ENCODE measurements around the gene GPN3. TPM values are rescaled to one million over a fixed set of nuclear protein-coding genes. Genes with fewer than 3 reads are reported as not detected.
A peak's percentile ranks its signal among the peaks of the same experiment; 100 is the strongest.

GPN3 gene
- 10 to 100 TPM in 1 of 3 donors, 1 to 10 TPM in 2; 4.7 to 10.4 (median 6.1) TPM for total RNA-seq
- 13.1 TPM for total RNA-seq (2013)

DNA sequence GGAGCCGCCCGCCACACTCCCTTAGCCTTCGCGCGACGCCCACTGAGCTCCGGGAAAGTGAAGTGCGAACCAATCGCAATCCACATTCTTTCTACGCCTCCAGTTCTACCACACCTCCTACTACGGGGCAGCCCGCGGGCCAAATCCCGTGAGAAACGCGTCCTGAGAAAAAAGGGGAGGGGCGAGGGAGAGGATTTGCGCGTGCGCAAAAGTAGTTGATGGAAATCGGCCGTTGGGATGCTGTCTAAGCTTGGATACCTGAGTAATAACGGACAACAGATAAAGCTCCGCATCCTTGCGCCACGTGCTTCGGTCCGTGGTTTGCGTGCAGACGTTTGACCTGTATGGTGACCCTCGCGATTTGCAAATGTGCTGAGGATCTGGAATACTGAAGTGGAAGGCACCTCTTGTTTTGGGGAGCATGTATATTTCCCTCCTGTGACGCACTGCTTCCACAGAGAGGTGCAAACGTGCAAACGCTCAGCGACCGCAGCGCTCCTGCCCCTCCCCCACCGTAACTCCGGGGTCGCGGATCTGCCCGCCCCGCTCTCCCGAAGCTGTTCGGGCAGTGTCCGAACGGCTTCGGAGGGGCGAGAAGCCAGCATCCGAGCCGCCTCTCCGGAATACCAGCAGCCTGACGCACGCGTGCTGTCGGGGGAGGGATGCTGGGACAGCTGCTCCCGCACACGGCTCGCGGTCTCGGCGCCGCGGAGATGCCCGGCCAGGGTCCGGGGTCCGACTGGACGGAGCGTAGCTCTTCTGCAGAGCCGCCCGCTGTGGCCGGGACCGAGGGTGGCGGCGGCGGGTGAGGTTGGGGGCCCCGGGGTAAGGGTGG, at the start of gene GPN3, which contains the start of gene FAM216A:
GPN3 (minus strand) TSS at position 44 of the 835 bp plus-strand sequence. CDS start 54 bp downstream, outside the sequence.
FAM216A (plus strand) TSS at position 632 of the 835 bp plus-strand sequence; CDS start at position 663, 31 bp downstream.
- H3K36me3 Mint-ChIP-seq: no peaks in the 10 kb centered on the region
- TF ChIP-seq, protein P1, sequence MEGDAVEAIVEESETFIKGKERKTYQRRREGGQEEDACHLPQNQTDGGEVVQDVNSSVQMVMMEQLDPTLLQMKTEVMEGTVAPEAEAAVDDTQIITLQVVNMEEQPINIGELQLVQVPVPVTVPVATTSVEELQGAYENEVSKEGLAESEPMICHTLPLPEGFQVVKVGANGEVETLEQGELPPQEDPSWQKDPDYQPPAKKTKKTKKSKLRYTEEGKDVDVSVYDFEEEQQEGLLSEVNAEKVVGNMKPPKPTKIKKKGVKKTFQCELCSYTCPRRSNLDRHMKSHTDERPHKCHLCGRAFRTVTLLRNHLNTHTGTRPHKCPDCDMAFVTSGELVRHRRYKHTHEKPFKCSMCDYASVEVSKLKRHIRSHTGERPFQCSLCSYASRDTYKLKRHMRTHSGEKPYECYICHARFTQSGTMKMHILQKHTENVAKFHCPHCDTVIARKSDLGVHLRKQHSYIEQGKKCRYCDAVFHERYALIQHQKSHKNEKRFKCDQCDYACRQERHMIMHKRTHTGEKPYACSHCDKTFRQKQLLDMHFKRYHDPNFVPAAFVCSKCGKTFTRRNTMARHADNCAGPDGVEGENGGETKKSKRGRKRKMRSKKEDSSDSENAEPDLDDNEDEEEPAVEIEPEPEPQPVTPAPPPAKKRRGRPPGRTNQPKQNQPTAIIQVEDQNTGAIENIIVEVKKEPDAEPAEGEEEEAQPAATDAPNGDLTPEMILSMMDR (IDR thresholded peaks at IDR 0.05): no peak
- no peaks in the 10 kb centered on the region for H3K27me3 Mint-ChIP-seq (ENCODE audit: low read depth in 2 of 2)
- Histone ChIP-seq H3K4me1 (ENCODE audit: control insufficient read depth, insufficient read depth, low read length) (peaks cover 21% of the 10 kb centered on the region), H3K27ac (ENCODE audit: low read length) (peak within 1 kb of the TSS; percentile 81), H3K27me3 (ENCODE audit: control insufficient read depth, insufficient read depth, low read length) (no peaks in the 10 kb centered on the region), H3K9me3 (ENCODE audit: control insufficient read depth, insufficient read depth, low read length) (no peaks in the 10 kb centered on the region), H3K36me3 (ENCODE audit: control insufficient read depth, insufficient read depth, low read length) (peaks cover 6% of the 10 kb centered on the region), H3K4me3 (ENCODE audit: low read length) (peak within 1 kb of the TSS; percentile 92)
- H3K4me1 Mint-ChIP-seq: peaks cover 23 to 29% of the 10 kb centered on the region in 2 donors
- intact Hi-C loops (cut with micrococcal nuclease): loop anchor here (1.0 to 5.0 kb wide), 6 partner anchors 18 to 359 kb away; partner anchors contain the start of genes ARPC3, PPP1CC, RAD9B and VPS29
- peak within 1 kb of the TSS; percentile 89 to 90 for H3K27ac Mint-ChIP-seq
- no peaks in the 10 kb centered on the region for H3K9me3 Mint-ChIP-seq
- ATAC-seq (peak; percentile 87 to 94 (median 89)), DNase-seq (peak; percentile 91 to 97)
- peak within 1 kb of the TSS; percentile 98 for H3K4me3 Mint-ChIP-seq
- under 1% methylated on average over 77 of the region's 78 CpGs for WGBS (ENCODE audit: insufficient coverage)

DNA sequence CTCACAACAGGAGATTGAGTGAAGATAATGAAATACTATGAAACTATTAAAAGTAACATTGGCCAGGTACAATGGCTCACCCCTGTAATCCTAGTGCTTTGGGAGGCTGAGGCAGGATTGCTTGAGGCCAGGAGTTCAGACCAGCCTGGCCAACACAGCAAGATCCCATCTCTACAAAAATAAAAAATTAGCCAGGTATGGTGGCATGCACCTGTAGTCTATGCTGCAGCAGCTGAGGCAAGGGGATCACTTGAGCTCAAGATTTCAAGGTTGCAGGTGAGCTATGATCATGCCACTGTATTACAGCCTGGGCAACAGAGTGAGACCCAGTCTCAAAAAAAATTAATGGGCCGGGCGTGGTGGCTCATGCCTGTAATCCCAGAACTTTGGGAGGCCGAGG, 48.9 kb upstream of the GPN3 start:
- no peak overlapping the region for H3K4me3 Mint-ChIP-seq
- TF ChIP-seq, protein P1 (IDR thresholded peaks at IDR 0.05): no peak
- no peaks in the 10 kb centered on the region for H3K4me1 Mint-ChIP-seq
- no peaks in the 10 kb centered on the region for H3K27me3 ChIP-seq (ENCODE audit: control insufficient read depth, insufficient read depth, low read length)
- WGBS (ENCODE audit: insufficient coverage): 94% methylated on average over 3 of the region's 3 CpGs
- no peaks in the 10 kb centered on the region for H3K27me3 Mint-ChIP-seq (ENCODE audit: low read depth in 2 of 2)
- no peaks in the 10 kb centered on the region for H3K9me3 ChIP-seq (ENCODE audit: control insufficient read depth, insufficient read depth, low read length)
- H3K36me3 Mint-ChIP-seq: no peaks in the 10 kb centered on the region
- H3K36me3 ChIP-seq (ENCODE audit: control insufficient read depth, insufficient read depth, low read length): no peaks in the 10 kb centered on the region
- ATAC-seq (no peak), DNase-seq (no peak)
- H3K9me3 Mint-ChIP-seq: no peaks in the 10 kb centered on the region
- H3K27ac Mint-ChIP-seq: no peak overlapping the region
- H3K27ac ChIP-seq (ENCODE audit: low read length): no peak overlapping the region
- intact Hi-C loops (cut with micrococcal nuclease): no loop called here
- H3K4me1 ChIP-seq (ENCODE audit: control insufficient read depth, insufficient read depth, low read length): no peaks in the 10 kb centered on the region
- H3K4me3 ChIP-seq (ENCODE audit: low read length): no peak overlapping the region

DNA sequence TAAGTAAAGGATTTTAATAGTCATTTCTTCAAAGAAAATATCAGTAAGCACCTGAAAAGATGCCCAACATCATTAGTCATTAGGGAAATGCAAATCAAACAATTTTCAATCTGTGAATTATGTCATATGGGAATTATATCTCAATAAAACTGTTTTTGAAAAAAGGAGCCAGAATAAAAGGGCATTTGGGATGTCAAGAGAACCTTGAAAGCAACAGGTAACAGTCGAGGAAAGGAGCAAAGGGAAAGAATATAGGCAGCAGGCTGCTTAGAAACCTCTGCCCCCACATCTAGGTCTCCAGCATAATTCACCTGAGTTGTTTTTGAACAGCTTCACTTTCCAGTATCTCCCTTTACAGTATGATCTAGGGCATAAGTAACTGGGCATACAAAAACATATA, 46.3 kb upstream of the GPN3 start:
- Histone ChIP-seq H3K4me1 (ENCODE audit: control insufficient read depth, insufficient read depth, low read length) (no peaks in the 10 kb centered on the region), H3K36me3 (ENCODE audit: control insufficient read depth, insufficient read depth, low read length) (no peaks in the 10 kb centered on the region), H3K4me3 (ENCODE audit: low read length) (no peak overlapping the region), H3K9me3 (ENCODE audit: control insufficient read depth, insufficient read depth, low read length) (no peaks in the 10 kb centered on the region), H3K27ac (ENCODE audit: low read length) (no peak overlapping the region), H3K27me3 (ENCODE audit: control insufficient read depth, insufficient read depth, low read length) (no peaks in the 10 kb centered on the region)
- ATAC-seq (no peak), DNase-seq (no peak)
- WGBS (ENCODE audit: insufficient coverage): 60% methylated on average over 1 of the region's 1 CpG
- Mint-ChIP-seq H3K36me3 (no peaks in the 10 kb centered on the region), H3K27me3 (ENCODE audit: low read depth in 2 of 2) (no peaks in the 10 kb centered on the region), H3K4me3 (no peak overlapping the region), H3K9me3 (no peaks in the 10 kb centered on the region), H3K4me1 (no peaks in the 10 kb centered on the region), H3K27ac (no peak overlapping the region)
- intact Hi-C loops (cut with micrococcal nuclease): loop anchor here (5.0 kb wide), 1 partner anchor 373 kb away; no protein-coding TSS in a partner anchor
- TF ChIP-seq, protein P1 (IDR thresholded peaks at IDR 0.05): no peak

Measured in natural killer cell (primary cell).